DMS 273 treated with DMSO at 0.1 percent for 48 hours (cell line): ENCODE results near the gene TPGS1.

Experiments used
- DNase-seq: peaks from one replicate; lab custom pipeline; 2025; lab: John Stamatoyannopoulos, UW

Gene TPGS1

DNA sequence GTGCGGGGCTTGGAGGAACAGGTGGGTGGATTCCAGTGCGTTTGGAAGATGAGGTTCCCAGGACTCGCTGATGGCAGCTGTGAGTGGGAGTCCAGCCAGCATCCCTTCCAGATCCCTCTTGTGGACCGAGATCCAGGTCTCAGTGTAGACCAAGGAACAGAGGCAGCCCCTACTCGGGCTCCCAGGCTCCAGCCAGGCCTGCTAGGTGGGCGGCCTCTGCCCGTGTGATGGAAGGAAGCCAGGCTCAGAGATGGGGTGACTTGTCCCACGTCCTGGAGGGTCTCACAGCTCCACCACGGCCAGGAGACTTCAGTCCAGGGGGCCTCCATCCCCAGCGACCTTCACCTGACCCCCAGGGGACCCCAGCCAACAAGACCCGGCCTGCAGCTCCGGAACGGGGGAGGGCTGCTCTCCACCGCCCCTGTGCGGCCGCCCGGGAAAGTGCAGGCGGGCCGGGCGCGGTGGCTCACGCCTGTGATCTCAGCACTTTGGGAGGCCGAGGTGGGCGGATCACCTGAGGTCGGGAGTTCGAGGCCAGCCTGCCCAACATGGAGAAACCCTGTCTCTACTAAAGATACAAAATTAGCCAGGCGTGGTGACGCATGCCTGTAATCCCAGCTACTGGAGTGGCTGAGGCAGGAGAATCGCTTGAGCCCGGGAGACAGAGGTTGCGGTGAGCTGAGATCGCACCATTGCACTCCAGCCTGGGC lies 11.7 kb upstream of the TPGS1 start:
- DNase-seq, result peak; percentile 80

DNA sequence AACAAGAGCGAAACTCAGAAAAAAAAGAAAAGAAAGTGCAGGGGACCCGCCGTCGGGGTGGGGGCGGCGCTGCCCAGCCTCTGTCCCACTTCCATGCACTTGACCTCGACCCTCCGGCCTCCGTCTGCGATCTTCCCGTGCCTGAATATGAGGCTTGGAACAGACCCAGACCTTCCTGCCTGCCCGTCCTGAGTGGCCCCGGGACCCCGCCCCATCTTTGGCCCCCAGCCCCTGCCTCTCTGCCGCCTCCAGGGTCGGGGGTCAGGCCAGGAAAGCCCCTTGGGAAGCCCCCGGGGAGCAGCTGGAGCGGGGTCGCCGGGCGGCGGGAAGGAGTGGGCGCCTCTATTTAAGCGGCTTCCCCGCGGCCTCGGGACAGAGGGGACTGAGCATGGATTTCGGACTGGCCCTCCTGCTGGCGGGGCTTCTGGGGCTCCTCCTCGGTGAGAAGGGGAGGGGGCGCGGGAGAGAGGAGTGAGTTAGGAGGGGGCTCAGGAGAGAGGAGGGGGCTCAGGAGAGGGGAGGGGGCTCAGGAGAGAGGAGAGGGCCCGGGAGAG lies 11.1 kb upstream of the TPGS1 start, which contains the start of gene MADCAM1:
MADCAM1 (plus strand) TSS at position 375 of the 554 bp plus-strand sequence; CDS start at position 389, 14 bp downstream.
- DNase-seq, result no peak

DNA sequence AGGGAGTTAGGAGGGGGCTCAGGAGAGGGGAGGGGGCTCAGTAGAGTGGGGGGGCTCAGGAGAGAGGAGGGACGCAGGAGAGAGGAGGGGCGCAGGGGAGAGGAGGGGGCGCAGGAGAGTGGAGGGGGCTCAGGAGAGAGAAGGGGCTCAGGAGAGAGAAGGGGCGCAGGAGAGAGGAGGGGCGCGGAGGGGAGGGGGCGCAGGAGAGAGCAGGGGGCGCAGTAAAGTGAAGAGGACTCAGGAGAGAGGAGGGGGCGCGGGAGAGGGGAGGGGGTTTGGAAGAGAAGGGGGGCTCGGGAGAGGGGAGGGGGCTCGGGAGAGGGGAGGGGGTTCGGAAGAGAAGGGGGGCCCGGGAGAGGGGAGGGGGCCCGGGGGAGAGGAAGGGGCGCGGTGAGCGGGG lies 10.3 kb upstream of the TPGS1 start:
- no peak for DNase-seq

DNA sequence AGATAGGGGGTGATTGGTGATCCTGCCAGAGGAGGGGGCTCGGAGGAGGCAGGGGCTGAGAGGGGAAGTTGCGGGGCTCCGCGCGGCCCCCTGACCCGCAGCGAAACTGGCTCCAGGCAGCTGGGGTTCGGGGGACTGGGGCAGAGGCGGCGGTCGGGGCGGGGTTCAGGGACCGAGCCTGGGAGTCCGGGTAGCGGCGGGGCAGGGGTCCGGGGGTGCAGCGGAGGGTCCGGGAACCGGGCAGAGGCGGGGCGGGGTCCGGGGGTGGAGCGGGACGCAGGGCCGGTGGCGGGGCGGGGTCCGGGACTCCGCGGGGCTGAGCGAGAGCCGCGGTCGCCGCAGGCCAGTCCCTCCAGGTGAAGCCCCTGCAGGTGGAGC lies 9.8 kb upstream of the TPGS1 start:
- DNase-seq, result no peak

DNA sequence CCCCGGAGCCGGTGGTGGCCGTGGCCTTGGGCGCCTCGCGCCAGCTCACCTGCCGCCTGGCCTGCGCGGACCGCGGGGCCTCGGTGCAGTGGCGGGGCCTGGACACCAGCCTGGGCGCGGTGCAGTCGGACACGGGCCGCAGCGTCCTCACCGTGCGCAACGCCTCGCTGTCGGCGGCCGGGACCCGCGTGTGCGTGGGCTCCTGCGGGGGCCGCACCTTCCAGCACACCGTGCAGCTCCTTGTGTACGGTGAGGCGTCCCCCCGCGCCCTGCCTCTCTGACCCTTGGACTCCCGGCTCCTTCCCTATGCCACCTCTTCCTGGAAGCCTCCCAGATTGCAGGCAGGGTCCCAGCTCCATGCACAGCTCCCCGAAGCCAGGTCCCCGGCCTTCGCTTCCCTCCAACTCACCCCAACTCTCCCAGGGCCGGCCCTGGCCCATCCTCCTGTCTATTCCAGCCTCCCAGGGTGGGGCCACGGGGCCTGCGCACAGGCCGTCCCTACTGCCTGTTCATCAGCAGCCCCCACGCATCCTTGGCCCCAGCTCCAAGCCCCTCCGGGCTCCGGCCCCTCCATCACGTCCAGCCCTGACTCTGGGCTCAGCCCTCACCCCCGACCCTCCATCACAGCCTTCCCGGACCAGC lies 9.3 kb upstream of the TPGS1 start:
- DNase-seq, result no peak

DNA sequence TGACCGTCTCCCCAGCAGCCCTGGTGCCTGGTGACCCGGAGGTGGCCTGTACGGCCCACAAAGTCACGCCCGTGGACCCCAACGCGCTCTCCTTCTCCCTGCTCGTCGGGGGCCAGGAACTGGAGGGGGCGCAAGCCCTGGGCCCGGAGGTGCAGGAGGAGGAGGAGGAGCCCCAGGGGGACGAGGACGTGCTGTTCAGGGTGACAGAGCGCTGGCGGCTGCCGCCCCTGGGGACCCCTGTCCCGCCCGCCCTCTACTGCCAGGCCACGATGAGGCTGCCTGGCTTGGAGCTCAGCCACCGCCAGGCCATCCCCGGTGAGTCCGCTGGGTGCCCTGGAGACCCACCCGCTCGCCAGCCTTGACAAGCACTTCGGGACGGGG lies 8.8 kb upstream of the TPGS1 start:
- DNase-seq, result no peak

DNA sequence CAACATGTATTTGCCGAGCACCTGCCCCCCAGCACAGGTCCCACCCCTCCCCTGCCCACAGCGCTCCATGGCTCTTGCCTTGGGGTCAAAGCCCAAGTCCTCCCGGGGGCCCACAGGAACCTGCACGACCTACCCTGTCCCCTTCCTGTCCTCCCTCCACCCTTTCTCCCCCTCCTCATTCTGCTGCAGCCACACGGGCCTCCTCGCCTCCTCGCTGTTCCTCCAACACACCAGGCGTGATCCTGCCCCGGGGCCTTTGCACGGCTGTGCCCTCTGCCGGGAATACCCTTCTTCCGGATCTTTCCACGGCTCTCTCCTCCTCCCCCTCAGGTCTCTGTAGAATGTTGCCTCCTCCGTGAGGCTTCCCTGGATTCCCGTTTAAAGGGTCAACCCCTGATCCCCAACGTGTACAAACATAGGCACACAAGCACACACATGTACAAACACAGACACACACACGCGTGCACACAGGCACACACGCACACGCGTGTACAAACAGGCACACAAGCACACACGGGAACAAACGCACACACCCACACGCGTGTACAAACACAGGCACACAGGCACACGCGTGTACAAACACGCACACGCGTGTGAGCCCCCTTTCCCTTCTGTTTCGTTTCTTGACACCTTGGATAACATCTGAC lies 8.2 kb upstream of the TPGS1 start:
- DNase-seq, result no peak

DNA sequence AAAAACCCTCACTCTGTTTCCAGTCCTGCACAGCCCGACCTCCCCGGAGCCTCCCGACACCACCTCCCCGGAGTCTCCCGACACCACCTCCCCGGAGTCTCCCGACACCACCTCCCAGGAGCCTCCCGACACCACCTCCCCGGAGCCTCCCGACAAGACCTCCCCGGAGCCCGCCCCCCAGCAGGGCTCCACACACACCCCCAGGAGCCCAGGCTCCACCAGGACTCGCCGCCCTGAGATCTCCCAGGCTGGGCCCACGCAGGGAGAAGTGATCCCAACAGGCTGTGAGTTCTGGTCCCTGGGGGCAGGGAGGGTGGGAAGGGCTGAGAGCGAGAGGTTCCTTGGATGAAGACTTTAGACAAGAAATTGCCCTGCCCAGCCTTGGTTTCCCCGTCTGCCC lies 5.7 kb upstream of the TPGS1 start:
- no peak for DNase-seq

DNA sequence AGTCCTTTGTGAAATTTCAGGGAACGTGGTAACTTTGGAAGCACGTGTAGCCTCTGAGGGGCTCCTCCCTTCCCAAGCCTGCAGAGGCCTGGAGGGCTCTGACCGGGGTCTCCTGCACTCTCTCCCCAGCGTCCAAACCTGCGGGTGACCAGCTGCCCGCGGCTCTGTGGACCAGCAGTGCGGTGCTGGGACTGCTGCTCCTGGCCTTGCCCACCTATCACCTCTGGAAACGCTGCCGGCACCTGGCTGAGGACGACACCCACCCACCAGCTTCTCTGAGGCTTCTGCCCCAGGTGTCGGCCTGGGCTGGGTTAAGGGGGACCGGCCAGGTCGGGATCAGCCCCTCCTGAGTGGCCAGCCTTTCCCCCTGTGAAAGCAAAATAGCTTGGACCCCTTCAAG lies 2.7 kb upstream of the TPGS1 start:
- no peak for DNase-seq

DNA sequence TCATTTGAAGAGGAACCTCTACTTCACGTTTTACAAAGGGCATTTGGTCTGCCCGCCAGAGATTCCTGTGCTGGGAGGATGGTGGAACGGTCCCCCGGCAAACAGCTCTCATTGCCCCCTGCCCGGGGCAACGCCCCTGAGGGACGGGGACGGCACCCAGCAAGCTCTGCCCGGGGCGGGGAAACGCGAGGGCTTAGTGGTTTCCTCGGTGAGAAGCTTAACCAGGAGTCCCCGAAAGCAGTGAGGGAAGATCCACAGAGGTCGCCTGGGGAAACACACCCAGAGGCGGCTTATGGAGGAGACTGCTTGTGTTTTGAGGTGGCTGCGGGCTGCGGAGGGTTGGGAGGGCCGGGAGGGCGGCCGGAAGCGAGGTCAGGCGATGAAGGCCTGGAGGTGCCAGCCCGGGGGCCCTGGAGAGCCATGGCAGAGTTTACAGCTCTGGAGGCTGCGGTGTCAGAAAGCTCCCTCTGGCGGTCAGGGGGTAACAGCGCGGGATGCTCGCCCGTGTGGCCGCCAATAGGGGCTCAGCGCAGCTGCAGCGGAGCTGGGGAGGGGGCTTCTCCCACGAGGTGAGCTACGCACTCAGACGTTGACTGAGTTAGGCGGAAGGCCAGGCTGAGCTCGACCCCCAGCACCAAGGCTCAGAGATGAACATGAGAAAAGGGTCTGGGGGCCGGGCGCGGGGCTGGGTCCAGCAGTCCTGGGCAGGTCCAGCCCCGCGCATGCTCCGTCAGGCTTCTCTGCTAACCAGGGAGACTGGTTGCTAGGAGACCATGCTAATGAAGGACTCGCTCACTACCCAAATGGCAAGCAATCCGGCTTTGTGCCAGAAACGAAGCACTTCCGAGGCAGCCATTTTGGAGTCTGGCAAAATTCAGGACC lies 652 bp upstream of the TPGS1 start:
- peak; percentile 98 for DNase-seq

DNA sequence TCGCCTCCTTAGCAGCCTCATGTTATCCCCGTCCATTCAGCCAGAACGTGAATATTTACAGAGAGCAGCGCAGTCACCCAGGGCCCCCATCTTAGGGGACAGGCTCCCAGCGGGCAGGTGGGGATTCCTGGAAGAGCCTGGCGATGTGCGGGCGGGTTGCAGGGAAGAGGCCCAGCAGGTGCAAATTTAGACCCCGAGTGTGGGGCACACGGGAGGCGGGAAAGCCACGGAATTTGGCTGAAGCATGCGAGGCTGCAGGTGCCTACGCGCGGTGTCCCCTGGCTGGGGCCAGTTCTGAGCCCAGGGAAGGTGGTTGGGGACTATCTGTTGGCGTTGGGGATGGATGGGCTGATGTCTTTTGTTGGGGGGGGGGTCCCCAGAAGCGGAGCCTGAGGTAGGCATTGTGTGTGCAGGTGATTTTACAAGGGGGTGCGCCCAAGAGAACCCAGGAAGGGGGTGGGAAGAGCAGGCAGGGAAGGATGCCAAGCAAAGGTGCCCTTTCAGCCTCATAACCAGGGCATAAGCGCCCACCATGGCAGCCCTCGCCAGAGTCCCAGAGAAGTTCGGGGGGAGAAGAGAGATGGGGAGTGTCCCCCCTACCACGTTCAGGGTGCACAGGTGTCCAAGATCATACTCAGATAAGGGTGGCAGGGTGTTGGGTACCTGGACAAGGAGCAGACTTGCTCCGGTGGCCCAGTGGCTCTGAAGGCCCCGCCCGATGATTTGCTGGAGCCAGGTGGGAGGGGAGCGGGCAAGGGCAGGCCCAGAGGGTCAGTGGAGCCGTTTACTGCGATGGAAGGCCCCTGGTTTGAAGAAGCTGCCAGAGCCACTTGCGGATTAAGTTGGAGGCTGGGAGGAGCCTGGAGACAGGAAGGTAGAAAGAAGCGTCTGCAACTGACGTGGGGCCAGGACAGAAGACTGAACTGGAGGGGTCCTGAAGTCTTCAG lies 1.2 kb downstream of the TPGS1 start:
- no peak for DNase-seq

DNA sequence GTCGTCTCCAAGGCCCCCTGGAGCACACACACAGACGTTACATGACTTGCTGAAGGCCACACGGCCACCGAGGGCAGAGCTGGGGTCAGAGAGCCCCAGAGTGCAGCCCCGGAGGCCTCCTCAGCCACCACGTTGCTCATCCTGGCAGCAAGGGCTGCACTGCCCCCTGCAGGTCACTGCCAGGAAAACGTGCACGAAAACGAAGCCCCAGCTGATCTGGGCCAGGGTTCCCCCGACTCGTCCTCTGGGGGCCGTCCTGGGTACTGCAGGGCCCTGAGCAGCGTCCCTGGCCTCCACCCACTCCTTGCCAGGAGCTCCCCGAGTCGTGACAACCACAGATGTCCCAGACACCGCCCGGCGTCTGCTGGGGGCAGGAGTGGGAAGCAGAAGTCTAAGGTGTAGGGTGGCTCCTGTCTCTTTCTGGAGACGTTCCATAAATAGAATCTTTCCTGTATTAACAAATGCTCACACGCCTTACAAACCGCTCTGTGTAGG lies 3.4 kb downstream of the TPGS1 start:
- peak; percentile 65 for DNase-seq

DNA sequence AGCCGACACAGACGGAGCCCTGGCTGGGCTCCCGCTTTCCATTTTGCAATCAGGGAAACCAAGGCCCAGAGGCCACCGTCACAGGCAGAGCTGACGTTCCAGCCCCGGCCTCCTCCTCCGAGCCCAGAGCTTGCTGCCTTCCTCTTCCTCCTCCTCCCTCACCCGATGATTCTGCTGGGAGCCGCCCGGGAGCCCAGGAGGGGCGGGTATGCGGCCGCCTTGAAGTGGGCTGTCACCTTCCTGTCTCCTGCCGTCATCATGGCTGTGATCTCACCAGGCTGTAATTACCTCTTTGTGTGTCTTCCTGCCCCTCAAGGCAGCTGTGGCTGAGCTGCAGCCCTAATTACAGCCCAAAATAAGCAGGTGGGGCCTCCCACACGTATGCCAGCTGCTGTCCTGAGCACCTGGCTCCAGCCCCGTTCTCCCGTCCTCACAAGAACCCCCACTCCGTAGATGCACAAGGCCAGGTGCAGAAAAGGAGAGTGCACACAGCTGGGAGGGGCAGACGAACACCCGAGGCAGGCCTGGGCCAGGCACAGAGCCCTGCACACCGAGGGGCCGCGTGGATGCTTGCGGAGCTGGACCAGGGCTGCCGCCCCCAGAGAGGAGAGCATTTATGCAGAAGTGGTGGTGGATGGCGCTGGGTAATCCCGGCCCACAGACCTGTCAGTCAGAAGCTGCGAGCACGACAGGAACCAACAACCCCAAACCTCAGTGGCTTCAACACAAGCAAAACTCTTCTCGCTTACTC lies 4.0 kb downstream of the TPGS1 start:
- peak; percentile 76 for DNase-seq

DNA sequence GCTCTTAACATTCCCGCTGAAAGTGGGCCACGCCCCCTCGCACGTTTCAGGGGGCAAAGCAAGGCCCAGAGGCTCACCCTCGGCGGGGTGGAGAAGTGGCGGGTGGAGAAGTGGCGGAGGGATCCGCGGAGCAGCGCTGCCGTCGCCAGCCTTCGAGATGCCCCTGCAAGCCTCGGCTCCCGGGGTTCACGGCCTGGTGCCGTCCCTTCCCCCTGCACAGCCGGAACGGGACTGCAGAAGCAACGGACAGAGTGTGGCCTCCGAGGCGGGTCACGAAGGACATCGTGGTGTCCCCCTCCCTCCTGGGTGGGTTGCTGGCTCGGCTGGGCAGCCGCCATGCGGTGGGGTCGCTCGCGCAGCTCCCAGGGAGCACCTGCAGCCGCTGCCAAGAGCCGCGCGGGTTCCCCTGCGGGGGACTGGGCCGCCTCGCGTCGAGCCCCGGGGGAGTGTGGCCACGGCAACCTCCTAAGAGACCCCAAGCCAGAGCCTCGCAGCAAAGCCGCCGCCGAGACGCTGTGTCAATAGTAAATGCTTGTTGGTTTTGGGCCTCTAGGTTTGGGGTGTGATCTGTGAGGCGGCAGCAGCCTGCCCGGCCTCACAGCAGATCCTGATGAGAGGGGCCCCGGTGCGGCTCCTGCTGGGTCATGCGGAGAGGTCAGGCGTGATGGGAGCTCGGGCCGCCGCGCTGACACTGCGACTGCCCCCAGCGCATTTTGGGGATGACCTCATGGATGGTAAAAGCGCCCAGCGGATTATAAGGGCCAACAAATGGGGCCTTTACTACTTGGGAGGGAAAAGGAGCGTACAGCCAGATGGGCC lies 5.5 kb downstream of the TPGS1 start:
- DNase-seq, result no peak

DNA sequence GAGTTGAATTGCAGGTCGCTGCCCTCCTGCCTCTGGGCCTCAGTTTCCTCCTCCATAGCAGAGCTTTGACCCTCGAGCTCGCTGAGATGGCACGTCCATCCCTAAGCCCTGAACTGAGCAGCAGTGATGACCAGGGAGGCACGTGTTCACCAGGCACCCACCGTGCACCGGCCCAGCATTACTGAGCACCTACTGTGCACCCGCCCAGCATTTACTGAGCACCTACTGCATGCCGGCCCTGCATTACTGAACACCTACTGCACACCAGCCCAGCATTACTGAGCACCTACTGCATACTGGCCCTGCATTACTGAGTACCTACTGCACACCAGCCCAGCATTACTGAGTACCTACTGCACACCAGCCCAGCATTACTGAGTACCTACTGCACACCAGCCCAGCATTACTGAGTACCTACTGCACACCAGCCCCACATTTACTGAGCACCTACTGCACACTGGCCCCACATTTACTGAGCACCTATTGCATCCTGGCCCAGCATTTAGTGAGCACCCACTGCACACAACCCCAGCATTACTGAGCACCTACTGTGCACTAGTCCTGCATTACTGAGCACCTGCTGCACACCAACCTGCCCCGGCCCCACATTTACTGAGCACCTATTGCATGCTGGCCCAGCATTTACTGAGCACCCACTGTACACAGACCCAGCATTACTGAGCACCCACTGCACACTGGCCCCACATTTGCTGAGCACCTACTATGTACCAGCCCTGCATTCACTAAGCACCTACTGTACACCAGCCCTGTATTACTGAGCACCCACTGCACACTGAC lies 6.3 kb downstream of the TPGS1 start:
- DNase-seq, result no peak

DNA sequence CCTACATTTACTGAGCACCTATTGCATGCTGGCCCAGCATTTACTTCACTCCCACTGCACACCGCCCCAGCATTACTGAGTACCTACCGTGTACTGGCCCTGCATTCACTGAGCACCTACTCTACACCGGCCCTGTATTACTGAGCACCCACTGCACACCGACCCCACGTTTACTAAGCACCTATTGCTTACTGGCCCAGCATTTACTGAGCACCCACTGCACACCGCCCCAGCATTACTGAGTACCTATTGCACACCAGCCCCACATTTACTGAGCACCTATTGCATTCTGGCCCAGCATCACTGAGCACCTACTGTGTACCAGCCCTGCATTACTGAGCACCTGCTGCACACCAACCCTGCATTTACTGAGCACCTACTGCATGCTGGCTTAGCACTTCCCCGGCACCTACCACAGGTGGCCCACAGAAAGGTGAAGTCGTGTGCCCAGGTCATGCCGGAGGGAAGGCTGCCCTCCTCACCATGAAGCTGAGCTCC lies 6.9 kb downstream of the TPGS1 start:
- DNase-seq, result no peak

DNA sequence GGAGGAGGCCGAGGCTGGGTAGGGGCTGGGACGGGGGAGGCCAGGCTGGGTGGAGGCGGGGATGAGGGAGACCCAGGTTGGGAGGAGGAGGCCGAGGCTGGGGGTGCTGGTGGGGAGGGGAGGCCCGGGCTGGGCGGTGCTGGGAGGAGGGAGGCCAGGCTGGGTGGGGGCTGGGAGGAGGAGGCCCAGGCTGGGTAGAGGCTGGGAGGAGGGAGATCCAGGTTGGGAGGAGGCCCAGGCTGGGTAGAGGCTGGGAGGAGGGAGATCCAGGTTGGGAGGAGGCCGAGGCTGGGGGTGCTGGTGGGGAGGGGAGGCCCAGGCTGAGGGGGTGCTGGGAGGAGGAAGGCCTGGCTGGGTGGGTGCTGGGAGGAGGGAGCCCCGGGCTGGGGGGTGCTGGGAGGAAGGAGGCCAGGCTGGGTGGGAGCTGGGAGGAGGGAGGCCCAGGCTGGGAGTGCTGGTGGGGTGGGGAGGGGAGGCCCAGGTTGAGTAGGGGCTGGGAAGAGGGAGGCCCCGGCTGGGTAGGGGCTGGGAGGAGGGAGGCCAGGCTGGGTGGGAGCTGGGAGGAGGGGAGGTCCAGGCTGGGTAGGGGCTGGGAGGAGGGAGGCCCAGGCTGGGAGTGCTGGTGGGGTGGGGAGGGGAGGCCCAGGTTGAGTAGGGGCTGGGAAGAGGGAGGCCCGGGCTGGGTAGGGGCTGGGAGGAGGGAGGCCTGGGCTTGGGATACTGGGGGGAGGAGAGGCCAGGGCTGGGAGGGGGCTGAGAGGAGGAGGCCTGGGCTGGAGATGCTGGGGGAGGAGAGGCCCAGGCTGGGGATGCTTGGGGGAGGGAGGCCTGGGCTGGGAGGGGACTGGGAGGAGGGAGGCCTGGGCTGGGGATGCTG lies 10.7 kb downstream of the TPGS1 start:
- DNase-seq, result no peak
